CD14-positive monocyte (primary cell): Measurements from ENCODE around the gene PPA1. TPM values are rescaled to one million over a fixed set of nuclear protein-coding genes. Genes with fewer than 3 reads are reported as not detected.

Experiments used
- DNase-seq, 3 donors: peaks; one replicate each; pipeline ENCODE4 v3.0.0-alpha.2; 2011 to 2022
- H2AFZ ChIP-seq: 2 replicates; pipeline ENCODE4 v1.6.0; 2012; ENCODE audit warnings: mild to moderate bottlenecking, low read depth, low read length, inconsistent platforms; ENCODE audit not compliant: insufficient read depth, poor library complexity, severe bottlenecking
- H3K27ac ChIP-seq, 2 donors: 1 replicate in 1 of 2; 2 replicates in 1 of 2; pipeline ENCODE4 v1.5.1; 2012 to 2013; ENCODE audit warnings: low read length in 2 of 2, control low read depth in 1 of 2, inconsistent platforms in 1 of 2, low read depth in 1 of 2, mild to moderate bottlenecking in 1 of 2
- H3K27me3 ChIP-seq, 2 donors: one replicate each; pipeline versions ENCODE4 v1.6.0 to v1.6.1; 2011 to 2013; ENCODE audit warnings: low read length in 2 of 2; ENCODE audit not compliant: control insufficient read depth in 2 of 2, insufficient read depth in 2 of 2
- H3K36me3 ChIP-seq, 2 donors: replicated peaks in 1 of 2; 1 replicate in 1 of 2; 2 replicates in 1 of 2; pipeline versions ENCODE4 v1.5.1 to v1.6.1; 2012 to 2013; ENCODE audit warnings: low read length in 2 of 2, control low read depth in 1 of 2, inconsistent platforms in 1 of 2, mild to moderate bottlenecking in 1 of 2; ENCODE audit not compliant: insufficient read depth in 2 of 2, control insufficient read depth in 1 of 2
- H3K4me1 ChIP-seq, 2 donors: 1 replicate in 1 of 2; 2 replicates in 1 of 2; pipeline versions ENCODE4 v1.5.1 to v1.6.1; 2012 to 2013; ENCODE audit warnings: low read length in 2 of 2, control low read depth in 1 of 2, inconsistent platforms in 1 of 2, mild to moderate bottlenecking in 1 of 2, moderate library complexity in 1 of 2; ENCODE audit not compliant: insufficient read depth in 2 of 2, control insufficient read depth in 1 of 2
- H3K4me2 ChIP-seq: replicated peaks from 2 replicates; pipeline ENCODE3; 2012; ENCODE audit warnings: low read length, moderate library complexity, mild to moderate bottlenecking; ENCODE audit not compliant: poor library complexity, severe bottlenecking; ENCODE audit errors: extremely low read depth
- H3K4me3 ChIP-seq, 3 experiments: fragments of 200-600 bp in 1 of 3; sonication (generic) in 1 of 3; replicated peaks in 1 of 3; 1 replicate in 2 of 3; 2 replicates in 1 of 3; pipeline ENCODE4 v1.5.1; 2011 to 2013; ENCODE audit warnings: low read length in 3 of 3, mild to moderate bottlenecking in 3 of 3, control low read depth in 2 of 3, low read depth in 2 of 3, inconsistent platforms in 1 of 3, moderate library complexity in 1 of 3
- H3K79me2 ChIP-seq: 2 replicates; pipeline ENCODE4 v1.6.0; 2012; ENCODE audit warnings: mild to moderate bottlenecking, control low read depth, inconsistent platforms, low read length, moderate library complexity; ENCODE audit not compliant: insufficient read depth
- H3K9ac ChIP-seq: 2 replicates; pipeline ENCODE4 v1.6.0; 2017; ENCODE audit warnings: low read length, mild to moderate bottlenecking; ENCODE audit not compliant: insufficient read depth, poor library complexity, severe bottlenecking
- H3K9me3 ChIP-seq, 2 donors: replicated peaks in 1 of 2; 1 replicate in 1 of 2; 2 replicates in 1 of 2; pipeline versions ENCODE4 v1.5.1 to v1.6.1; 2012 to 2013; ENCODE audit warnings: low read length in 2 of 2, control low read depth in 1 of 2; ENCODE audit not compliant: control insufficient read depth in 1 of 2, insufficient read depth in 1 of 2
- H4K20me1 ChIP-seq: 2 replicates; pipeline ENCODE4 v1.6.0; 2012; ENCODE audit warnings: mild to moderate bottlenecking, low read length, control low read depth, moderate library complexity; ENCODE audit not compliant: insufficient read depth
- H3K27ac Mint-ChIP-seq, 7 donors: one replicate each; pipeline ENCODE4 v1.8.0; 2020; ENCODE audit warnings: mild to moderate bottlenecking in 7 of 7, mixed read lengths in 7 of 7, moderate library complexity in 6 of 7, inconsistent platforms in 2 of 7
- H3K27me3 Mint-ChIP-seq, 3 donors: one replicate each; pipeline ENCODE4 v1.8.0; 2021 to 2022; ENCODE audit warnings: low read depth in 3 of 3, mild to moderate bottlenecking in 3 of 3, mixed read lengths in 3 of 3, moderate library complexity in 3 of 3, inconsistent platforms in 1 of 3
- H3K36me3 Mint-ChIP-seq, 2 donors: one replicate each; pipeline ENCODE4 v1.8.0; 2020; ENCODE audit warnings: mixed read lengths in 2 of 2, inconsistent platforms in 1 of 2, mild to moderate bottlenecking in 1 of 2
- H3K4me1 Mint-ChIP-seq: one replicate; pipeline ENCODE4 v1.8.0; 2020; ENCODE audit warnings: mild to moderate bottlenecking, mixed read lengths
- H3K4me3 Mint-ChIP-seq, 2 donors: one replicate each; pipeline ENCODE4 v1.8.0; 2020; ENCODE audit warnings: mild to moderate bottlenecking in 2 of 2, mixed read lengths in 2 of 2, moderate library complexity in 1 of 2
- H3K9me3 Mint-ChIP-seq, 7 donors: one replicate each; pipeline ENCODE4 v1.8.0; 2020 to 2022; ENCODE audit warnings: mixed read lengths in 7 of 7, mild to moderate bottlenecking in 6 of 7, moderate library complexity in 6 of 7, inconsistent platforms in 2 of 7
- WGBS: methylation state at CpG from one replicate; pipeline ENCODE4 v1.1.5; 2013; ENCODE audit warnings: missing lambda C conversion rate; ENCODE audit not compliant: insufficient coverage; 5-methylcytosine and 5-hydroxymethylcytosine counted together
- intact Hi-C, 2 donors: fragments of 100-400 bp; cut with micrococcal nuclease; formaldehyde crosslinking; loops; one replicate each; pipeline versions ENCODE4 v1.15.0 to v1.15.1; 2023
- polyA plus RNA-seq, 3 donors: library from polyadenylated mRNA; depleted of rRNA in 1 of 3; unstranded in 2 of 3; stranded (reverse) in 1 of 3; fragments of 300-500 nt in 2 of 3; fragments of >200 nt in 1 of 3; fragmentation: Illumina TruSeq in 2 of 3; gene quantifications; 1 replicate in 2 of 3; 2 replicates in 1 of 3; pipeline ENCODE4 v1.2.3, GENCODE V29; 2012 to 2021
- TF ChIP-seq, protein P1 (sequence below): fragments of 200-600 bp; IDR thresholded peaks from one replicate; pipeline ENCODE4 v1.8.0; 2022; ENCODE audit warnings: antibody characterized with exemption, mild to moderate bottlenecking

Gene PPA1
- polyA plus RNA-seq, 3 donors: 30.9 to 125 (median 112) TPM

DNA sequence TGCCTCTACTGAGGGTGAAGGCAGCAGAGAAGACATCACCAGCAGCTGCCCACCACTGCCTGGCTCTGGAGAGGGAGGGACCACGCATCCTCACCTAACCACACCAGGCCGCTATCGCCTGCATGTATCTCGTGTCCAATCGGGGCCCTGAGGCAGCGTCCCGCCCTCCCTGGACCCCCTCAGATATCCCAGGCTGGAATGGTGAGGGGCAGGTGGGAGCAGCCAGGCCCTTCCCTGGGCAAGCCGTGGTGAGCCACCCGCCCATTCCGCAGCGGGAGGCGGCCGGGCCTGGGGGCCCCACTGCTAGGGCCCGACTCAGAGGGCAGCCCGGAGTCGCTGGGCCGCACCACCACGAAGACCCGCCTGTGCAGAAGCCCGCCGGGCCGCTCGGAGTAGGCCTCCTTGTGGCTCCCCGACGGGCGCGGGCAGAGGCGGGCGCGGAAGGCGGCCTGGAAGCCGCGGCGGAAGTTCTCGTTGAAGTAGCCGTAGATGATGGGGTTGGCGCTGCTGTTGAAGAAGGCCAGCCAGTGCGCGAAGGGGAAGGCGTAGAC is 21.6 kb upstream of the PPA1 start:
- peaks cover 13 to 15% of the 10 kb centered on the region in 2 donors for H3K4me1 ChIP-seq
- peak in 2 of 3 donors; percentile 11 to 35 for DNase-seq
- peak overlapping the region; percentile 72 for H3K4me2 ChIP-seq
- peak overlapping the region in 1 of 7 donors; percentile 30 for H3K27ac Mint-ChIP-seq
- peak overlapping the region in 1 of 3 experiments; percentile 55 for H3K4me3 ChIP-seq
- no peaks in the 10 kb centered on the region for H3K36me3 ChIP-seq
- H3K9me3 ChIP-seq: peaks cover 0 to 4% of the 10 kb centered on the region in 2 donors
- intact Hi-C loops: no loop called here
- H3K27ac ChIP-seq: no peak overlapping the region
- H3K36me3 Mint-ChIP-seq: peaks cover 0 to 12% of the 10 kb centered on the region in 2 donors
- WGBS: 32% methylated on average over 35 of the region's 40 CpGs
- H3K4me1 Mint-ChIP-seq: peaks cover 14% of the 10 kb centered on the region
- no peaks in the 10 kb centered on the region for H4K20me1 ChIP-seq
- peak overlapping the region; percentile 42 for H3K9ac ChIP-seq
- peaks cover 0 to 11% (median 8%) of the 10 kb centered on the region in 7 donors for H3K9me3 Mint-ChIP-seq
- TF ChIP-seq, protein P1, sequence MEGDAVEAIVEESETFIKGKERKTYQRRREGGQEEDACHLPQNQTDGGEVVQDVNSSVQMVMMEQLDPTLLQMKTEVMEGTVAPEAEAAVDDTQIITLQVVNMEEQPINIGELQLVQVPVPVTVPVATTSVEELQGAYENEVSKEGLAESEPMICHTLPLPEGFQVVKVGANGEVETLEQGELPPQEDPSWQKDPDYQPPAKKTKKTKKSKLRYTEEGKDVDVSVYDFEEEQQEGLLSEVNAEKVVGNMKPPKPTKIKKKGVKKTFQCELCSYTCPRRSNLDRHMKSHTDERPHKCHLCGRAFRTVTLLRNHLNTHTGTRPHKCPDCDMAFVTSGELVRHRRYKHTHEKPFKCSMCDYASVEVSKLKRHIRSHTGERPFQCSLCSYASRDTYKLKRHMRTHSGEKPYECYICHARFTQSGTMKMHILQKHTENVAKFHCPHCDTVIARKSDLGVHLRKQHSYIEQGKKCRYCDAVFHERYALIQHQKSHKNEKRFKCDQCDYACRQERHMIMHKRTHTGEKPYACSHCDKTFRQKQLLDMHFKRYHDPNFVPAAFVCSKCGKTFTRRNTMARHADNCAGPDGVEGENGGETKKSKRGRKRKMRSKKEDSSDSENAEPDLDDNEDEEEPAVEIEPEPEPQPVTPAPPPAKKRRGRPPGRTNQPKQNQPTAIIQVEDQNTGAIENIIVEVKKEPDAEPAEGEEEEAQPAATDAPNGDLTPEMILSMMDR: no peak
- peak overlapping the region; percentile 66 for H2AFZ ChIP-seq
- H3K4me3 Mint-ChIP-seq: peak overlapping the region; percentile 67 to 93
- no peaks in the 10 kb centered on the region for H3K79me2 ChIP-seq
- peaks cover 34 to 48% of the 10 kb centered on the region in 2 donors for H3K27me3 ChIP-seq
- peaks cover 48 to 66% (median 52%) of the 10 kb centered on the region in 3 donors for H3K27me3 Mint-ChIP-seq

DNA sequence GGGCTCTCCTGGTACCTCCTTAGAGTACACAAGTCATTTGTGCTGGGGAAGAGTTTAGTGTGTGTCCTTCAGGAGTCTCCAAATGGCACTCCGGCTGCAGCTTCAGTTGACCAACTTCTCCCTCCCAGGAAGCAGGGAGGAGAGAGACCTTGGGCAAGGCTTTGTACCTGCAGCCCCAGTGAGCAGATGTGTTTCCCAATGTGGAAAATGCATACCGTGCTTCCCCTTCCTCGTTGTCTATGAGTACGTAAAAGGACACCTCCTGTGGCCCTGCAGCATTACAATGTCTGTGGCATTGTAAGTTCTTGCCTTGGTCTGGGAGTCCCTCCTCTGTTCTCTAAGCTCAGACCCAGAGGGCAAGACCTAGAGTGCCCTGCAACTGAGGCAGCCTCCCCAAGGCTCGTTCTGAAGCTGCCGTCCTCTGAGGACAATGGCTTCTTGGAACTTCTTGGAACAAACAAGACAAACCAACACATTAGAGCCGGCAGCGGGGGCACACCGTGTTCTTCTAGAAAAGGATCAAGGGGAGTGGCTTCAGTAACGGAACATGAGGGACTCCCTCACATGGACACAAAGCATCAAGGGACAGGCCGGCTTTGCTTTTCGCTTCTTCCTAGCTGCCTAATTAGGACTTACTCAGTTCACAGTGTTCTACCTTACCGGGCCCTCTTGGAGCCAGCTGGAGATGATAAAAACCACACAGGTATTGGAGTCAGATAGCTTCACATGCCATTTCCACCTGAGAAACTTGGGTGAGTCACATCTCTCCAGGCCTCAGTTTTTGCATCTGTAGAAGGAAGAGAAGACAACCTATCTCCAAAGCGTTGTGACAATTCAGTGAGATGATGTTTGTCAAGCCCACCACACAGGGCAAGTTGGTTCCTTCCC is 20.9 kb upstream of the PPA1 start:
- peaks cover 13 to 15% of the 10 kb centered on the region in 2 donors for H3K4me1 ChIP-seq
- peaks cover 34 to 48% of the 10 kb centered on the region in 2 donors for H3K27me3 ChIP-seq
- peak overlapping the region; percentile 16 to 73 for H3K4me3 Mint-ChIP-seq
- H3K36me3 ChIP-seq: no peaks in the 10 kb centered on the region
- H3K79me2 ChIP-seq: no peaks in the 10 kb centered on the region
- DNase-seq: no peak
- peak overlapping the region in 1 of 7 donors; percentile 25 for H3K27ac Mint-ChIP-seq
- no peak overlapping the region for H2AFZ ChIP-seq
- H3K4me2 ChIP-seq: no peak overlapping the region
- H3K36me3 Mint-ChIP-seq: peaks cover 0 to 12% of the 10 kb centered on the region in 2 donors
- intact Hi-C loops: no loop called here
- peaks cover 14% of the 10 kb centered on the region for H3K4me1 Mint-ChIP-seq
- 79% methylated on average over 10 of the region's 14 CpGs for WGBS
- TF ChIP-seq, protein P1: no peak
- peaks cover 0 to 4% of the 10 kb centered on the region in 2 donors for H3K9me3 ChIP-seq
- no peak overlapping the region for H3K9ac ChIP-seq
- peaks cover 0 to 11% (median 8%) of the 10 kb centered on the region in 7 donors for H3K9me3 Mint-ChIP-seq
- peaks cover 50 to 66% (median 51%) of the 10 kb centered on the region in 3 donors for H3K27me3 Mint-ChIP-seq
- H3K4me3 ChIP-seq: no peak overlapping the region
- H4K20me1 ChIP-seq: no peaks in the 10 kb centered on the region
- no peak overlapping the region for H3K27ac ChIP-seq
